Measurements from ENCODE around the gene EXOC4.

DNA sequence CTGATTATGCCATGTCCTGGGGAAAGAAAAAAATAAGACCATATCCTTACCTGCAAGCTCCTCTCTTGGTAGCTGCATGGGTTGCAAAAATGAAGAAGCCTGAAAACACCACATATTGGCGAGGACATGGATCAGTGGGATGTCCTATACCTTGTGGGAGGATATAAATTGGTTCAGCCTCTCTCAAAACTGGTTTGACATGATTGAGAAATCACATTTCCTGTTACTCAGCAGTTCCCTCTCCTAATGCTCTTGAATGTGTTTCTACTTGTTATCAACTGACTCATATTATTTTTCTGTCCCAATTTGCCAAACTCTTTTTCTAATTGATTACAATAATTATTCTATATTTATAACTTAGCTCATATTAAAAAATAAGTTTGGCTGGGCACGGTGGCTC is 380.2 kb downstream of the EXOC4 start:
- no peak for TF ChIP-seq POLR2AphosphoS5 (IDR thresholded peaks at IDR 0.05)
- TF ChIP-seq, protein P1, sequence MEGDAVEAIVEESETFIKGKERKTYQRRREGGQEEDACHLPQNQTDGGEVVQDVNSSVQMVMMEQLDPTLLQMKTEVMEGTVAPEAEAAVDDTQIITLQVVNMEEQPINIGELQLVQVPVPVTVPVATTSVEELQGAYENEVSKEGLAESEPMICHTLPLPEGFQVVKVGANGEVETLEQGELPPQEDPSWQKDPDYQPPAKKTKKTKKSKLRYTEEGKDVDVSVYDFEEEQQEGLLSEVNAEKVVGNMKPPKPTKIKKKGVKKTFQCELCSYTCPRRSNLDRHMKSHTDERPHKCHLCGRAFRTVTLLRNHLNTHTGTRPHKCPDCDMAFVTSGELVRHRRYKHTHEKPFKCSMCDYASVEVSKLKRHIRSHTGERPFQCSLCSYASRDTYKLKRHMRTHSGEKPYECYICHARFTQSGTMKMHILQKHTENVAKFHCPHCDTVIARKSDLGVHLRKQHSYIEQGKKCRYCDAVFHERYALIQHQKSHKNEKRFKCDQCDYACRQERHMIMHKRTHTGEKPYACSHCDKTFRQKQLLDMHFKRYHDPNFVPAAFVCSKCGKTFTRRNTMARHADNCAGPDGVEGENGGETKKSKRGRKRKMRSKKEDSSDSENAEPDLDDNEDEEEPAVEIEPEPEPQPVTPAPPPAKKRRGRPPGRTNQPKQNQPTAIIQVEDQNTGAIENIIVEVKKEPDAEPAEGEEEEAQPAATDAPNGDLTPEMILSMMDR (IDR thresholded peaks at IDR 0.05), result no peak

Measured in transverse colon (tissue), 4 donors.